ENCODE measurements around the gene FANK1. TPM values are rescaled to one million over a fixed set of nuclear protein-coding genes. Genes with fewer than 3 reads are reported as not detected.

The FANK1 gene
- total and polyA plus RNA-seq, 2 experiments from 2014 or later, result 11.5 to 19.2 TPM

- H3K4me1 ChIP-seq (ENCODE audit: low read depth), result no peaks in the 10 kb centered on the region
Observed at GRCh38 chr10:125866421-125867029, 29.8 kb upstream of the FANK1 start.

GRCh38 chr10:125868372-125868975 is 27.9 kb upstream of the FANK1 start:
- TF ChIP-seq, protein P1, sequence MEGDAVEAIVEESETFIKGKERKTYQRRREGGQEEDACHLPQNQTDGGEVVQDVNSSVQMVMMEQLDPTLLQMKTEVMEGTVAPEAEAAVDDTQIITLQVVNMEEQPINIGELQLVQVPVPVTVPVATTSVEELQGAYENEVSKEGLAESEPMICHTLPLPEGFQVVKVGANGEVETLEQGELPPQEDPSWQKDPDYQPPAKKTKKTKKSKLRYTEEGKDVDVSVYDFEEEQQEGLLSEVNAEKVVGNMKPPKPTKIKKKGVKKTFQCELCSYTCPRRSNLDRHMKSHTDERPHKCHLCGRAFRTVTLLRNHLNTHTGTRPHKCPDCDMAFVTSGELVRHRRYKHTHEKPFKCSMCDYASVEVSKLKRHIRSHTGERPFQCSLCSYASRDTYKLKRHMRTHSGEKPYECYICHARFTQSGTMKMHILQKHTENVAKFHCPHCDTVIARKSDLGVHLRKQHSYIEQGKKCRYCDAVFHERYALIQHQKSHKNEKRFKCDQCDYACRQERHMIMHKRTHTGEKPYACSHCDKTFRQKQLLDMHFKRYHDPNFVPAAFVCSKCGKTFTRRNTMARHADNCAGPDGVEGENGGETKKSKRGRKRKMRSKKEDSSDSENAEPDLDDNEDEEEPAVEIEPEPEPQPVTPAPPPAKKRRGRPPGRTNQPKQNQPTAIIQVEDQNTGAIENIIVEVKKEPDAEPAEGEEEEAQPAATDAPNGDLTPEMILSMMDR (IDR thresholded peaks at IDR 0.05; ENCODE audit: low read depth, low read length), result peak; percentile 74
- Histone ChIP-seq H3K27me3 (no peaks in the 10 kb centered on the region), H3K4me1 (ENCODE audit: low read depth) (no peaks in the 10 kb centered on the region), H3K4me3 (no peak overlapping the region), H3K9me3 (ENCODE audit: low read depth) (no peaks in the 10 kb centered on the region), H3K36me3 (peaks cover 10% of the 10 kb centered on the region), H3K27ac (no peak overlapping the region)
- DNase-seq (ENCODE audit: low read depth in 1 of 2, low spot score in 1 of 2), result peak; percentile 35 to 59

More at GRCh38 chr10:125866421-125867029, 29.8 kb upstream of the FANK1 start:
- TF ChIP-seq, protein P1 (IDR thresholded peaks at IDR 0.05; ENCODE audit: low read depth, low read length), result no peak
- H3K27me3 ChIP-seq, result no peaks in the 10 kb centered on the region
- no peaks in the 10 kb centered on the region for H3K9me3 ChIP-seq (ENCODE audit: low read depth)
- no peak overlapping the region for H3K4me3 ChIP-seq
- DNase-seq (ENCODE audit: low read depth in 1 of 2, low spot score in 1 of 2), result no peak
- peaks cover 10% of the 10 kb centered on the region for H3K36me3 ChIP-seq
- H3K27ac ChIP-seq, result no peak overlapping the region

DNA sequence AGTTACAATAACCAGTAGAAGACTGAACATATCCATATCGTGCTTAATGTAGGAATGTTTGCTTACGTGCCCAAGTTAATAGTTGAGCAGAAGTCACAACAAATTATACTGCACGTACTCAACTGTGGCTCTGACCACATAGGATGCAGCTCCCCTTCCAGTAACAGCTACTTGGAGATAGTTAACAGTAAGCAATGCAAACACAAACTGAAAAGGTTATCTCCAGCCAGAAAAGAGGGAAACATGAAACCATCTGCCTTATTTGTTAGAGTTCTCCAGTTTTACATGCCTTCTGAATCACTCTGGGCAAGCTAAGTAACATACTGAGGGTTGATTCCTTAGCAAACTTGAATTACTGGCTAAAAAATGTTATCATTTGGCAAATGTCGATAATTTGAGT is 25.0 kb upstream of the FANK1 start:
- H3K27me3 ChIP-seq, result no peaks in the 10 kb centered on the region
- peaks cover 5% of the 10 kb centered on the region for H3K36me3 ChIP-seq
- DNase-seq (ENCODE audit: low read depth in 1 of 2, low spot score in 1 of 2), result no peak
- H3K9me3 ChIP-seq (ENCODE audit: low read depth), result no peaks in the 10 kb centered on the region
- no peak overlapping the region for H3K4me3 ChIP-seq
- H3K4me1 ChIP-seq (ENCODE audit: low read depth), result no peaks in the 10 kb centered on the region
- H3K27ac ChIP-seq, result peak overlapping the region; percentile 62
- TF ChIP-seq, protein P1 (IDR thresholded peaks at IDR 0.05; ENCODE audit: low read depth, low read length), result no peak

- no peaks in the 10 kb centered on the region for H3K36me3 ChIP-seq
- H3K27ac ChIP-seq, result no peak overlapping the region
- peak in 1 of 2 donors; percentile 76 for DNase-seq (ENCODE audit: low read depth in 1 of 2, low spot score in 1 of 2)
- no peak overlapping the region for H3K4me3 ChIP-seq
- no peaks in the 10 kb centered on the region for H3K9me3 ChIP-seq (ENCODE audit: low read depth)
- TF ChIP-seq, protein P1 (IDR thresholded peaks at IDR 0.05; ENCODE audit: low read depth, low read length), result no peak
- H3K27me3 ChIP-seq, result no peaks in the 10 kb centered on the region
- peaks cover 24% of the 10 kb centered on the region for H3K4me1 ChIP-seq (ENCODE audit: low read depth)
Observed at GRCh38 chr10:125878957-125879835, 17.2 kb upstream of the FANK1 start.

DNA sequence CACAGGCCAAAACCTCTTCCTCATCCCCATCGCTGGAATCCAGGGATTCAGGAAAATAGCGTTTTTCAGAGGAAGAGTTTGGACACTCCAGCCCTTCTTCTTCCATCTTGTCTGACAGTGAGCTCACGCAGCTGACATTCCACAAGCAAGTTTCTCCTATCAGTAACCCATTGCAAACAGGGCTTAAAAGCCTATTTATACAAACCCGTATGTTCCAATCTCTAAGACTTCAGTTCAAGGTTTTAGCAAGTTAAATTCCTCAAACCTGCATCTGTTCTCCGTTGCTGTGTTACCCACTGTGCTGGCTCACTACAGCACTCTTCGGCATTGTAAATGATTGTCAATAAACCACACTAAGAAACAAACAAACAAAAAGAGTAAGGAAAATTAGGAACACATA is 15.6 kb upstream of the FANK1 start:
- peak in 1 of 2 donors; percentile 13 for DNase-seq (ENCODE audit: low read depth in 1 of 2, low spot score in 1 of 2)
- TF ChIP-seq, protein P1 (IDR thresholded peaks at IDR 0.05; ENCODE audit: low read depth, low read length), result no peak
- H3K36me3 ChIP-seq, result peaks cover 4% of the 10 kb centered on the region
- H3K27me3 ChIP-seq, result no peaks in the 10 kb centered on the region
- H3K9me3 ChIP-seq (ENCODE audit: low read depth), result no peaks in the 10 kb centered on the region
- peak overlapping the region; percentile 6 for H3K4me3 ChIP-seq
- H3K4me1 ChIP-seq (ENCODE audit: low read depth), result peaks cover 24% of the 10 kb centered on the region
- H3K27ac ChIP-seq, result peak overlapping the region; percentile 83

Measured in cardiac muscle cell (in vitro differentiated cells and primary cell).